ENCODE measurements around the gene GALK1. TPM values are rescaled to one million over a fixed set of nuclear protein-coding genes. Genes with fewer than 3 reads are reported as not detected.

Gene GALK1
- total and polyA plus RNA-seq, 2 of the 13 experiments (the other 11 are each of a cell fraction or from before 2014, with no cell fraction given): 59.9 to 93.6 TPM

DNA sequence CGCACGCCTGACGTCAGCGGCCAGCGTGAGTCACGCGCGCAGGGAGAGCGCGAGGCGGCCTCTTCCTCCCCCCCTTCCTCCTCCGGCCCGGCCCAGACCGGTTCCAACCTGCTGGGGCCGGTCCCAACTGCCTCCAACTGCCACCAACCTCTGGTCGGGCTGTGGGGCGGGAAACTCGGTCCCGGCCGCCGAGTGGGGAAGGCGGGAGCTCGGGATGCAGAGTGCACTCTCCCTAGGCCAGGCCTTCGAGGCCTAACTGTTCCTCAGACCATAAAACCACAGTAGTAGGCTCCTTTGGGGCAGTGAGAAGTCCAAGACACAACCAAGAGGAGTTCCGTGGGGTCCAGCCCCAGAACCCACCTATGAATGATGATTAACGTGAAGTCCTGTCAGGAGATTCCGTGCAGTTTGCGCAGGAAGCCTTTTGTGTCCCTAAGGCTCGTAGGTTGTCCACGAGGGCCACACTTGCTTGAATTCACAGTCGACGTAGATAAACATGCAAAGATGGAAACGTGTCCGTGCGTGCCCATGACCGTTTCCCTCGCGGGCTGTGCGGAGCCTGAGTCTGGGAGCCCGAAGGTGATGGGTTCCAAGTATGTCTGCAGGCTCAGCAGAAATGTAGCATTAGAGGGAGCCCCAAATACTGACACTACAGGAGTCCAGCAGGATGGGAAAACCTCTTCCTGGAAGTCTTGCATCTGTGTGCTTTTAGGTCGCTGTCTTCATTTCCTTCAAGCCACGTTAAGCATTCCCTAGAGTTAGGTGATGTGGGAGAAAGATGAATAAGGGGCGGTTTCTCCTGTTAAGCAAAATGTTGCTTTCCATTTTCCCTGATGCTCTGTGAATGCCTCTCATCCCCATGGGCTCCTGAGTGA is 20.3 kb upstream of the GALK1 start (continued):
- TF ChIP-seq, protein P1, sequence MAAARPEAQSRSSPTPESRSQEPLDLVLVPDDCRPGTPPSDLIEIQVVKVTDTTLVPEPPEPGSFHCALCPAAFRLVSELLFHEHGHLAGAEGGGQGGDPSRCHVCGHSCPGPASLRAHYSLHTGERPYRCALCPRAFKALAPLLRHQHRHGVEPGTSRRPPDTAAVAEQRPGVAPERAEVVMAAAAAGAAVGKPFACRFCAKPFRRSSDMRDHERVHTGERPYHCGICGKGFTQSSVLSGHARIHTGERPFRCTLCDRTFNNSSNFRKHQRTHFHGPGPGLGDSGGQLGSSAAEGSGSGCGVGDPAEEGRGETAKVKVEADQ (CRISPR knock-in tag; IDR thresholded peaks at IDR 0.05; ENCODE audit: borderline replicate concordance): peak; percentile 46; the same call in 1 of the 2 replicates
- TF ChIP-seq ELF3 (CRISPR knock-in tag; IDR thresholded peaks at IDR 0.05) (peak; percentile 59), EHMT2 (IDR thresholded peaks at IDR 0.05; ENCODE audit: borderline replicate concordance, low read depth, low read length) (no peak), ZNF773 (CRISPR knock-in tag; IDR thresholded peaks at IDR 0.05; ENCODE audit: borderline replicate concordance) (0 out of 2 replicates have a peak, but pooled peaks have one; percentile 82), BCL6 (CRISPR knock-in tag; IDR thresholded peaks at IDR 0.05) (no peak), ZNF792 (CRISPR knock-in tag; IDR thresholded peaks at IDR 0.05) (peak; percentile 69; the same call in 1 of the 2 replicates), ZNF17 (CRISPR knock-in tag; IDR thresholded peaks at IDR 0.05) (0 out of 2 replicates have a peak, but pooled peaks have one; percentile 85), ZNF772 (CRISPR knock-in tag; IDR thresholded peaks at IDR 0.05) (peak; percentile 92; the same call in 1 of the 2 replicates), ELF4 (CRISPR knock-in tag; IDR thresholded peaks at IDR 0.05; ENCODE audit: borderline replicate concordance) (peak; percentile 28; the same call in 1 of the 2 replicates), ETV6 (CRISPR knock-in tag; conservative IDR thresholded peaks at IDR 0.05) (peak; percentile 85)
- TF ChIP-seq, protein P2, sequence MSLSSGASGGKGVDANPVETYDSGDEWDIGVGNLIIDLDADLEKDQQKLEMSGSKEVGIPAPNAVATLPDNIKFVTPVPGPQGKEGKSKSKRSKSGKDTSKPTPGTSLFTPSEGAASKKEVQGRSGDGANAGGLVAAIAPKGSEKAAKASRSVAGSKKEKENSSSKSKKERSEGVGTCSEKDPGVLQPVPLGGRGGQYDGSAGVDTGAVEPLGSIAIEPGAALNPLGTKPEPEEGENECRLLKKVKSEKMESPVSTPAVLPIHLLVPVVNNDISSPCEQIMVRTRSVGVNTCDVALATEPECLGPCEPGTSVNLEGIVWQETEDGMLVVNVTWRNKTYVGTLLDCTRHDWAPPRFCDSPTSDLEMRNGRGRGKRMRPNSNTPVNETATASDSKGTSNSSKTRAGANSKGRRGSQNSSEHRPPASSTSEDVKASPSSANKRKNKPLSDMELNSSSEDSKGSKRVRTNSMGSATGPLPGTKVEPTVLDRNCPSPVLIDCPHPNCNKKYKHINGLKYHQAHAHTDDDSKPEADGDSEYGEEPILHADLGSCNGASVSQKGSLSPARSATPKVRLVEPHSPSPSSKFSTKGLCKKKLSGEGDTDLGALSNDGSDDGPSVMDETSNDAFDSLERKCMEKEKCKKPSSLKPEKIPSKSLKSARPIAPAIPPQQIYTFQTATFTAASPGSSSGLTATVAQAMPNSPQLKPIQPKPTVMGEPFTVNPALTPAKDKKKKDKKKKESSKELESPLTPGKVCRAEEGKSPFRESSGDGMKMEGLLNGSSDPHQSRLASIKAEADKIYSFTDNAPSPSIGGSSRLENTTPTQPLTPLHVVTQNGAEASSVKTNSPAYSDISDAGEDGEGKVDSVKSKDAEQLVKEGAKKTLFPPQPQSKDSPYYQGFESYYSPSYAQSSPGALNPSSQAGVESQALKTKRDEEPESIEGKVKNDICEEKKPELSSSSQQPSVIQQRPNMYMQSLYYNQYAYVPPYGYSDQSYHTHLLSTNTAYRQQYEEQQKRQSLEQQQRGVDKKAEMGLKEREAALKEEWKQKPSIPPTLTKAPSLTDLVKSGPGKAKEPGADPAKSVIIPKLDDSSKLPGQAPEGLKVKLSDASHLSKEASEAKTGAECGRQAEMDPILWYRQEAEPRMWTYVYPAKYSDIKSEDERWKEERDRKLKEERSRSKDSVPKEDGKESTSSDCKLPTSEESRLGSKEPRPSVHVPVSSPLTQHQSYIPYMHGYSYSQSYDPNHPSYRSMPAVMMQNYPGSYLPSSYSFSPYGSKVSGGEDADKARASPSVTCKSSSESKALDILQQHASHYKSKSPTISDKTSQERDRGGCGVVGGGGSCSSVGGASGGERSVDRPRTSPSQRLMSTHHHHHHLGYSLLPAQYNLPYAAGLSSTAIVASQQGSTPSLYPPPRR (CRISPR knock-in tag; IDR thresholded peaks at IDR 0.05; ENCODE audit: borderline replicate concordance): peak; percentile 32
- TF ChIP-seq, protein P3, sequence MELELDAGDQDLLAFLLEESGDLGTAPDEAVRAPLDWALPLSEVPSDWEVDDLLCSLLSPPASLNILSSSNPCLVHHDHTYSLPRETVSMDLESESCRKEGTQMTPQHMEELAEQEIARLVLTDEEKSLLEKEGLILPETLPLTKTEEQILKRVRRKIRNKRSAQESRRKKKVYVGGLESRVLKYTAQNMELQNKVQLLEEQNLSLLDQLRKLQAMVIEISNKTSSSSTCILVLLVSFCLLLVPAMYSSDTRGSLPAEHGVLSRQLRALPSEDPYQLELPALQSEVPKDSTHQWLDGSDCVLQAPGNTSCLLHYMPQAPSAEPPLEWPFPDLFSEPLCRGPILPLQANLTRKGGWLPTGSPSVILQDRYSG (CRISPR knock-in tag; IDR thresholded peaks at IDR 0.05): no peak
- TF ChIP-seq, protein P4, sequence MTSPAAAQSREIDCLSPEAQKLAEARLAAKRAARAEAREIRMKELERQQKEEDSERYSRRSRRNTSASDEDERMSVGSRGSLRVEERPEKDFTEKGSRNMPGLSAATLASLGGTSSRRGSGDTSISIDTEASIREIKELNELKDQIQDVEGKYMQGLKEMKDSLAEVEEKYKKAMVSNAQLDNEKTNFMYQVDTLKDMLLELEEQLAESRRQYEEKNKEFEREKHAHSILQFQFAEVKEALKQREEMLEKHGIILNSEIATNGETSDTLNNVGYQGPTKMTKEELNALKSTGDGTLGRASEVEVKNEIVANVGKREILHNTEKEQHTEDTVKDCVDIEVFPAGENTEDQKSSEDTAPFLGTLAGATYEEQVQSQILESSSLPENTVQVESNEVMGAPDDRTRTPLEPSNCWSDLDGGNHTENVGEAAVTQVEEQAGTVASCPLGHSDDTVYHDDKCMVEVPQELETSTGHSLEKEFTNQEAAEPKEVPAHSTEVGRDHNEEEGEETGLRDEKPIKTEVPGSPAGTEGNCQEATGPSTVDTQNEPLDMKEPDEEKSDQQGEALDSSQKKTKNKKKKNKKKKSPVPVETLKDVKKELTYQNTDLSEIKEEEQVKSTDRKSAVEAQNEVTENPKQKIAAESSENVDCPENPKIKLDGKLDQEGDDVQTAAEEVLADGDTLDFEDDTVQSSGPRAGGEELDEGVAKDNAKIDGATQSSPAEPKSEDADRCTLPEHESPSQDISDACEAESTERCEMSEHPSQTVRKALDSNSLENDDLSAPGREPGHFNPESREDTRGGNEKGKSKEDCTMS (CRISPR knock-in tag; conservative IDR thresholded peaks at IDR 0.05): 0 out of 2 replicates have a peak, but pooled peaks have one; percentile 24
- TF ChIP-seq, protein P5, sequence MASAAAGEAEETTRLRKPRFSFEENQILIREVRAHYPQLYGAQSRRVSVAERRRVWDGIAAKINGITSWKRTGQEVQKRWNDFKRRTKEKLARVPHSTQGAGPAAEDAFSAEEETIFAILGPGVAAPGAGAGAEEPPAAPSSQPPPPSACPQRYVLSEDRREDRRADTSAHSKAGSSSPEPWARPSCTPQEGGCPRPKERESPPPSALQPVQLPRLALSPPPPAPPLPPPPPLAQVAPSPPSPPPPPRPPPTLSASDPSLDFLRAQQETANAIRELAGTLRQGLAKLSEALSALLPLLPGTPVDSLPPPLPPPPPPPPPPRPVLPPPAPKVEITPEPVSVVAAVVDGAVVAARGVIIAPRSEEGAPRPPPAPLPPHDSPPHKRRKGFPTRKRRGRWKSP (CRISPR knock-in tag; IDR thresholded peaks at IDR 0.05): peak; percentile 57; the same call in 1 of the 2 replicates
- TF ChIP-seq, protein P6, sequence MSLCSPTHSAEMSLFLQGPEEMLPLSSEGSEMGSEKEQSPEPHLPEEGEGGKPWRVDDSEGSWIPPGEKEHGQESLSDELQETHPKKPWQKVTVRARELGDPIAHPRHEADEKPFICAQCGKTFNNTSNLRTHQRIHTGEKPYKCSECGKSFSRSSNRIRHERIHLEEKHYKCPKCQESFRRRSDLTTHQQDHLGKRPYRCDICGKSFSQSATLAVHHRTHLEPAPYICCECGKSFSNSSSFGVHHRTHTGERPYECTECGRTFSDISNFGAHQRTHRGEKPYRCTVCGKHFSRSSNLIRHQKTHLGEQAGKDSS (CRISPR knock-in tag; IDR thresholded peaks at IDR 0.05; ENCODE audit: borderline replicate concordance, low read depth): peak; percentile 57

All from HepG2 (cell line).